ENCODE data around the gene ZNF683. TPM values are rescaled to one million over a fixed set of nuclear protein-coding genes. Genes with fewer than 3 reads are reported as not detected.

ZNF683 gene
- total RNA-seq, 2 donors from 2014 or later = not detected

- ATAC-seq (ENCODE audit: insufficient number of reproducible peaks, low FRiP score, low read depth) = no peak
- no peak for DNase-seq (ENCODE audit: low spot score)
Observed at GRCh38 chr1:26368006-26368405, 4.5 kb downstream of the ZNF683 start.

GRCh38 chr1:26367441-26367840, 5.1 kb downstream of the ZNF683 start:
- Histone ChIP-seq H3K27me3 (replicated peaks; ENCODE audit: insufficient read depth) (peaks cover 3% of the 10 kb centered on the region), H3K4me3 (no peak overlapping the region), H3K4me1 (ENCODE audit: control insufficient read depth in 1 of 2, low read depth in 2 of 2) (no peaks in the 10 kb centered on the region), H3K36me3 (no peaks in the 10 kb centered on the region), H3K9me3 (no peaks in the 10 kb centered on the region), H3K27ac (no peak overlapping the region)
- DNase-seq (ENCODE audit: low spot score) = no peak
- no peak for ATAC-seq (ENCODE audit: insufficient number of reproducible peaks, low FRiP score, low read depth)
- no peak for TF ChIP-seq CTCF (IDR thresholded peaks at IDR 0.05)

More at GRCh38 chr1:26368006-26368405, 4.5 kb downstream of the ZNF683 start:
- Histone ChIP-seq H3K9me3 (no peaks in the 10 kb centered on the region), H3K4me1 (ENCODE audit: control insufficient read depth in 1 of 2, low read depth in 2 of 2) (no peaks in the 10 kb centered on the region), H3K27me3 (replicated peaks; ENCODE audit: insufficient read depth) (peaks cover 3% of the 10 kb centered on the region), H3K27ac (no peak overlapping the region), H3K4me3 (no peak overlapping the region), H3K36me3 (no peaks in the 10 kb centered on the region)
- TF ChIP-seq CTCF (IDR thresholded peaks at IDR 0.05) = no peak

- no peaks in the 10 kb centered on the region for H3K36me3 ChIP-seq
- no peak for TF ChIP-seq CTCF (IDR thresholded peaks at IDR 0.05)
- no peak overlapping the region for H3K27ac ChIP-seq
- DNase-seq (ENCODE audit: low spot score) (no peak), ATAC-seq (ENCODE audit: insufficient number of reproducible peaks, low FRiP score, low read depth) (no peak)
- no peaks in the 10 kb centered on the region for H3K9me3 ChIP-seq
- H3K4me1 ChIP-seq (ENCODE audit: control insufficient read depth in 1 of 2, low read depth in 2 of 2) = peaks cover 0 to 8% of the 10 kb centered on the region in 2 donors
- no peak overlapping the region for H3K4me3 ChIP-seq
- H3K27me3 ChIP-seq (replicated peaks; ENCODE audit: insufficient read depth) = peaks cover 19% of the 10 kb centered on the region
Observed at GRCh38 chr1:26364956-26365355, 7.6 kb downstream of the ZNF683 start.

- TF ChIP-seq CTCF (IDR thresholded peaks at IDR 0.05) = peak; percentile 74
Observed at GRCh38 chr1:26363549-26364448, 8.8 kb downstream of the ZNF683 start.

GRCh38 chr1:26362331-26362730, 10.2 kb downstream of the ZNF683 start:
- DNase-seq (ENCODE audit: low spot score) (no peak), ATAC-seq (ENCODE audit: insufficient number of reproducible peaks, low FRiP score, low read depth) (no peak)
- H3K9me3 ChIP-seq = no peaks in the 10 kb centered on the region
- no peaks in the 10 kb centered on the region for H3K36me3 ChIP-seq
- H3K4me1 ChIP-seq (ENCODE audit: control insufficient read depth in 1 of 2, low read depth in 2 of 2) = peaks cover 0 to 8% of the 10 kb centered on the region in 2 donors
- H3K27me3 ChIP-seq (replicated peaks; ENCODE audit: insufficient read depth) = peaks cover 17% of the 10 kb centered on the region
- no peak overlapping the region for H3K27ac ChIP-seq
- H3K4me3 ChIP-seq = no peak overlapping the region
- TF ChIP-seq CTCF (IDR thresholded peaks at IDR 0.05) = no peak

More at GRCh38 chr1:26363549-26364448, 8.8 kb downstream of the ZNF683 start:
- H3K36me3 ChIP-seq = no peaks in the 10 kb centered on the region
- ATAC-seq (ENCODE audit: insufficient number of reproducible peaks, low FRiP score, low read depth) (no peak), DNase-seq (ENCODE audit: low spot score) (peak; percentile 19)
- no peak overlapping the region for H3K4me3 ChIP-seq
- peaks cover 17% of the 10 kb centered on the region for H3K27me3 ChIP-seq (replicated peaks; ENCODE audit: insufficient read depth)
- no peak overlapping the region for H3K27ac ChIP-seq
- peaks cover 0 to 8% of the 10 kb centered on the region in 2 donors for H3K4me1 ChIP-seq (ENCODE audit: control insufficient read depth in 1 of 2, low read depth in 2 of 2)
- H3K9me3 ChIP-seq = no peaks in the 10 kb centered on the region
